Activated CD4-positive, alpha-beta T cell treated with anti-CD3 and anti-CD28 coated beads, Interleukin-2, Interleukin-6, amounts not matched to agents 100 ng/mL and 50 ng/mL, durations not matched to agents 16 hours and 8 hours (primary cell): ENCODE data around the gene ALDOB.

ENCODE experiments used
- DNase-seq: peaks from one replicate; pipeline ENCODE4 v3.0.0-alpha.2; 2020

The ALDOB gene

DNA sequence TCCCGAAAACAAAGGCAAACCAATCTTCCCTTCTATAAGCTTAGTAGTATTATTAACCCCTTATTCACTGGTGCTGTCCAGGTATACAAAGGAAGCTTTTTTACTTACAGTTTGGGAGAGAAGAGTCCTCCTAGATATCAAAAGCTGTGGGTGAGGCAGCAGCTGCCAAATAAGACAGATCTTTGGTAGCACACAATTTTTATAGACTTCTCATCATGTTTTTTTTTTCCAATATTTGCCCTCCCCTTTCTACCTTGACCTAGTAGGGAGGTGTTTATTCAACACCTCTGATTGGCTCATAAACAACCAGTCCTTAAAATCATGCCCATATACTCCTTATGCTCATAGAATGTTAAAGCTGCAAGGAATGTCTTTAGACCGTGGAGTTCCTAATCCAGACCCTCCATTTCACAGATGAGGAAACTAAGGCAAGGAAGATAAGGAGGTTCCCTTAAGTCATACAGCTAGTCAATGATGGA, at the start of gene ALDOB:
ALDOB (minus strand) TSS at position 174 of the 479 bp plus-strand sequence. CDS start 4,887 bp downstream, outside the sequence.
- no peak for DNase-seq

DNA sequence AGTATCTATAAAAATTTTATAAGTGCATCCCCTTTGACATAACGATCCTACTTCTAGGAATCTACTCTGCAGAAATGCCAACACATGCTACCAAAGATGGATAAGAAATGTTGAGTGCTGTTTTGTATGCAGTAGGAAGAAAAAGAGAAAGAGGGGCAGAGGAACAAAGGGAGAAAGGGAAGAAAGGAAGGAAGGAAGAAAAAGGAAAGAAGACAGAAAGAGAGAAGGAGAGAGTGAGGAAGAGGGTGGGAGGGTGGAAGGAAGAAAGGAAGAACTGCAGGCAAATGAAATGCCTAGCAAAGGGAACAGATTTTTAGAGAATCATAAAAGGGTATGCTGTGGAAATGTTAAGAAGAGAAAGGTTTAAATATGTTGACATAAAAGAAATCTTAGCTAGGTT, 48.5 kb upstream of the ALDOB start:
- no peak for DNase-seq

DNA sequence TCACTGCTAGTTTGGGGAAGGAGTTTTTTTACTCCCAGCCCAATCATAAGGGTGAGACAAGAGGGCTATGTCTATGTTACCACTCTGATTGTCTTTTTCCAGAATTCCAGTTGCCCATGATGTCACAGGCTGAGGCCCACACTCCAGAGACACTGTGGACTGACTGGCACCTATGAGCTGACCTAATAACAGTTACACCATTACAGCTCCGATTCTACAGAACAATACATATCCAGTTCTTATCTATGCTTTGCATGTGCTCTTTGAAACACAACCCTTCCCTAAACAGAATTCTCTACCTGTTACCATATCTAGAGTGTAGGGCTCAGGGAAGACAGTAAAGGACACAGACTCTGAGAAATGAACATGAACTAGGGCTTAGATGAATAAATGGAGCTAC, 45.7 kb upstream of the ALDOB start:
- DNase-seq: no peak

DNA sequence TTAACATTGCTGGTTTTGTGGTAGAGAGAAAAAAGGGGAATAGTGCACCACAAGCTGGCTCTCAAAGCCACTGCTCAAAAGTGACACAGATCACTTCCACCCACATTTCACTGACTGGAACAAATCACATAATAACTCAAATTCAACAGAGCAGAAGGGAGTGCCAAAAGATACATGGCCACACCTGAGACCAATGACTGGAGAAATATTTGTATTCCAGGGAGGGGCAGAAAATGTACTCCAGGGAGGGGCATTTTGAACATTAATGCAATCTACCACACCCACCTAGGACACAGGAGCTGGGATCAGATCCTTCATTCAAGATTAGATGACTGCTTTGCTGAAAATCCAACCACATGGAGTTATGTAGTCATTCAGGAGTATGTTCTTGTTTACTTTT, 44.8 kb upstream of the ALDOB start:
- no peak for DNase-seq

DNA sequence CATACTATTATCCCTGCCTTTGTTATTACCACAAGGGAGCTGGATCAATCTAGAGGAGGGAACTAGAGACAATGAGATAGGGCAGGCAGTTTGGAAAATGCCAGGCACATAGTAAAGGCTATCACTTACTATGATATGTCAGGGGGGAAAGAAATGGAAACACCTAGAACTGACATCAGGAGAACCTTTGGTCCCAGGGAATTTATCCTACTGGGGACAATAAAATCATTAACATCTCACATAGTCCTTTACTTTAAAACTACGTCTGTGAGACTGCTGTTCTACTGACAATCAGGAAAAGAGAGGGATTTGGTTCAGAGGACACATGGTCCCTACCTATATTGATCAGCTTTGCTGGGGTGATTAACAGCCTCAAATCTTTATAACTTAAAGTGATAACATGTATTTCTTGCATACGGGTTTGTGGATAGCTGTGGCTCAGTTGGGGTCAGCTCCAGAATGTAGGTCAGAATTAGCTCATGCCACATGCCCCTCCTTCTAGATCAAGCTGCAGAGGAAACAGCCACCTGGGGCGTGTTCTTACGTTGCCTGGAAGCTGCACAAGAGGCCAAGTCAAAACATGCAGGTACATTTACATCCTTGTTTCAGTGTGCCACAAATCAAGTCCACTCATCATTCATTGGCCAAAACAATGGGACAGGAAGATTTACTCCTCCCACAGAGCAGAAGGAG, 43.9 kb upstream of the ALDOB start:
- no peak for DNase-seq

DNA sequence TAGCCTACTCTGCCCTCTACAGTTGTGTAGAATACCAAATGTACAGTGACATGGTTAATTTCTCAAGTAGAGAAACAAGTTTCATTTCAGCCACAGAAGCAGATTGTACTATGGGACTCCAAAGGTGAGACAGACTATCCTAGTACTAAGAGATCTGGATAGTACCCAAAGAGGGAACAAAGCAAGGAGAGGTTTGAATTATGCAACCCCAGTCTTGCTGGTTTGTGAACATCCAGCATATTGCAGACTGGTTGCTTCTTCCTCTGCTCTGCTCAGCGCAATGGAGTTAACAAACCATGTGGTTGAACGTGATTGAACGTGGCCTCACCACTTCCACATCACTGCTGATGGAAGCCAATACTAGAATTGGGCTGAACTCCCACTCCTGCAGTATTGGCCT, 43.3 kb upstream of the ALDOB start:
- no peak for DNase-seq

GRCh38 chr9:101478444-101478843, 42.9 kb upstream of the ALDOB start:
- DNase-seq: no peak

GRCh38 chr9:101477736-101478135, 42.2 kb upstream of the ALDOB start:
- no peak for DNase-seq

- DNase-seq: no peak
These were observed 41.6 kb upstream of the ALDOB start for GRCh38 chr9:101477214-101477613.

- no peak for DNase-seq
These were observed 41.1 kb upstream of the ALDOB start for GRCh38 chr9:101476576-101477208.

GRCh38 chr9:101472891-101473290, 37.3 kb upstream of the ALDOB start:
- DNase-seq: no peak

- DNase-seq: no peak
These were observed 35.4 kb upstream of the ALDOB start for GRCh38 chr9:101470929-101471328.

DNA sequence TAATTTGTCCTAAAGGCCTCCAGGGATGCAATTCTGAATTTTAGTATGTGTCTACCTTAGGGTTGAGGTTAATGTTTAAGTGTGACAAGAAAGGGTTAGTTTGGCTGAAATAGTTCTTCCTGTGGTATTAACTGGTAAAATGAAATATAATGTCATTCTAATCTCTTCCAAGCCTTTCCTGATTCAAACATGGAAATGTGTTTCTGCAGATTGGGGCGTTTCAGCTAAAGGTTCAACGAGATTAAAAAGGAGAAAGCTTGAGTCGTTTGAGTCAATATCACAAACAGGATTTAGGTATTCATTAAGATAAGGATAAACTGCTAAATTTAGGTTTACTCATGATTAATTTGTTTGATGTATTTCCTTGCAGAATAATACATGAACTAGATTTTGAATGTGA, 34.4 kb upstream of the ALDOB start:
- no peak for DNase-seq

GRCh38 chr9:101469026-101469425, 33.5 kb upstream of the ALDOB start:
- DNase-seq: no peak

DNA sequence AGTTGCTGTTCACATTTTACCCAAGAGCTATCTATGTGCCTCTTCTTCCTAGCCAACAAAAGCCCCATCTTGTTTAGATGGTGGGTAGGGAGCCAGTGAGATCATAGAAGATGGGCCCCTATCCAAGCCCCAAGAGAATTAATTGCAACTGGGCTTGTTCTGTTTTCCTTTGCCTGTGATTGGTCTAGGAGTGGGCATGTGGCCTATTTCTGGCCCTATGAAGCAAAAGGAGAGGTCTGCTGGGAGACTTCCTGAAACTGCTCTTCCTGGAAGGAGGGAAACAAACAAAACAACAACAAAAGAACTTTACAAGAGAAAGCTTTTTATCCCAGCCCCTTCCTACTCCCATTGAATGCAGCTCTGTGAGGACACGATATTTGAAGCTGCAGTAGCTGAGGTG, 32.5 kb upstream of the ALDOB start:
- no peak for DNase-seq

DNA sequence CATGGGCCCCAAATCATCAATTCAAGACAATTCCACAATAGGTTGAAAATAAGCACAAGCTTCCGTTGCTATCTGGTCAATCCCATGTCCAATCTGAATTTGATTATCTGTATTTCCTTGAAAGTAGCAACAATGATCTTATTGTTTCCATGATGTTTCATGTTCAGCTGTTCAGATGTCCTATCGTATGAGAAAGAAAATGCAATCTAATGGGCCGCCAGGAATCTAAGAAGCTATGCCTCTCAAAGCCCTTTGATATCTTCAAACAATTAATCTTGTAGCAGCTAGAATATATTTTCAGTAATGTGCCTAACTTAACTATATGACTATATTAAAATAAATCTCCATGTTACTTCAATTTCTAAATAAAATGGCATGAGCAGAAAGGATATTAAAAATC, 32.1 kb upstream of the ALDOB start:
- no peak for DNase-seq

- DNase-seq: no peak
These were observed 31.3 kb upstream of the ALDOB start for GRCh38 chr9:101466863-101467262.

GRCh38 chr9:101465326-101465915, 29.8 kb upstream of the ALDOB start:
- peak; percentile 10 for DNase-seq

DNA sequence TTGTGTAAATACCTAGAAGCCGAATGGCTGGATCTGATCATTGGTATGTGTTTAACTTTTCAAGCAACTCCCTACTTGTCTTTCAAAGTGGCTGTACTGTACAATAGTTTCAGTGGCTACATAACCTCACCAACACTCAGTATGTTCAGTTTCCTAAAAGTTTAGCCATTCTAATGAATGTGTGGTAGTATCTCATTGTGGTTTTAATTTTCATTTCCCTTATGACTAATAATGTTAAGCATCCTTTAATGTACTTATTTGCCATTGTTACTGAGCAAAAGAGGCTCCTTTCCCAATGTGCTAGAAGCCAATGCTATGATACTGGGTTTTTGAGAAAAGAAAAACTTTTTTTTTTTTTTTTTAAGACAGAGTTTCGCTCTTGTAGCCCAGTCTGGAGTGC, 27.8 kb upstream of the ALDOB start:
- no peak for DNase-seq

DNA sequence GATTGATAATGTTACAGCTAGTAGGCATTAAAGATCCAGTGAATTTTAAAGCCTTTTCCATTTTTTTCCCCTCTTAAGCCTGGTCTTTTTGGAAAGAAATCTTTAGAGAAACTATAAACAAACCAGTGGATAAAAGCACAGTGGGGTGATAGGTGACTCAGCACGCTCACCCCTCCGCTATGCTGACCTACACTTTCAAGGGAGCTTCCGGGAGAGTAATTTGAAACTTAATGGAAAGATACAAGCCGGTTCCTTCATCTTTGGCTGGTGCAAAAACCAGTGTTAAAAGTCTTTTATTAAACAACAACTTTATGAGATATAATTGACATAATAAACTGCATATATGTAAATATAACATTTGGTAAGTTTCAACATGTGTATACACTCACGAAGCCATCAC, 27.0 kb upstream of the ALDOB start:
- no peak for DNase-seq

GRCh38 chr9:101460965-101461364, 25.4 kb upstream of the ALDOB start:
- DNase-seq: no peak

GRCh38 chr9:101458963-101459631, 23.5 kb upstream of the ALDOB start:
- DNase-seq: peak; percentile 57

- DNase-seq: no peak
These were observed 21.4 kb upstream of the ALDOB start for GRCh38 chr9:101457003-101457402.
